GM21526 (cell line): Measurements from ENCODE around the gene ICE2.

ENCODE experiments used
- ATAC-seq: cut with Tn5 transposase; IDR thresholded peaks from one replicate; pipeline ENCODE4 v1.9.1; 2021; ENCODE audit warnings: moderate library complexity; ENCODE audit not compliant: unreplicated experiment, low FRiP score

The ICE2 gene

DNA sequence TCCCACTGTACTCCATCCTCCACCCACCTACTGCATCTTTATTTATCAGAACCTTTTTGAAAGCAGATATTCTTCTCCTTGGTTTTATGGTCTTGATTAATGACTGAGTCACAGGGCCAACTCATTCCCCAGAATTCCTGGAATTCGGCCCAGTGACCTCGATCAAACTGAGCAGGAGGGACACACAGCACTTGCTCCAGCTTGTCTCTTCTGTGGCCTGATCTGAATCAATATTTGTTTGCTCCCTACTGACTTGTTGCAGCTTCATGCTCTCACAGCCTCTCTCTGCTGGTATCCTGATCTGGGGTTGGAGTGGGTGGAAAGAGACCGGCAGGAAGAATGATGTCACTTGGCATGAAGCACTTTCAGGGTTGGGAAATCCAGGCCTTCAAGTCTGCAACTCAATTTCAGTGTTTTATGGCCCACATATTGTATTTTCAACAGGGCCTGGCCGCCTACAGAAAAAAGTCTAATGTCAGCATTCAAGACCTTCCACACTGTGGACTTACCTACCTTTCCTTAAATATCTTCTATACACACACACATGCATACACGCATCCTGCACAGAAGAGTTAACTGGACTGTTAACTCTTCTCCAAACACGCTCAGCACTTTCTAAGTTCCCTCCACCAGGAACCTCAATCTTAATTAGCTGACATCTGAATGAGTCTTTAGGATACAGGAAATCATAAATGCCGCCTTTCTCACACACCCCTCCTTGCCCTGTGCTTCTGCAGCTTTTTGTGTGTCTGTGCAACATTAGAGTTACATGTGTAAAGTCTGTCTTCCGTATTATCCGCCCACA, 85.8 kb downstream of the ICE2 start:
- ATAC-seq, result no peak

DNA sequence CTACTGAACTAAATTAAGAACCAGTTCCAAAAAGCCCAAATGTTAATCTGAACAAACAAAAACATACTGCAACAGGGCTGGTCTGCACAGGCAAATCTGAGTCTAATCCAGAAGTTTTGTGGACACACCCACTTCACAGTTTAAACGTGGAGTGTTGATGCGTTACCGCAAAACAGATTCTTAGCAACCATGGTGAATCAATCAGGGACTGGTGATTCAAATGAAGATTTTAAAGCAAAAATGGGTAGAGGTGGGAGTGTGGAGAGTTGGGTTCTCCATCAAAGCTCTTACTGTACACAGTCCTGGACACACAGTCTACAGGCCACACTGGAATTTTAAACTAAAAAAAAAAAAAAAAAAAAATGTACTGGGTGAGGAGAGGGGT, 86.3 kb downstream of the ICE2 start:
- ATAC-seq, result no peak

DNA sequence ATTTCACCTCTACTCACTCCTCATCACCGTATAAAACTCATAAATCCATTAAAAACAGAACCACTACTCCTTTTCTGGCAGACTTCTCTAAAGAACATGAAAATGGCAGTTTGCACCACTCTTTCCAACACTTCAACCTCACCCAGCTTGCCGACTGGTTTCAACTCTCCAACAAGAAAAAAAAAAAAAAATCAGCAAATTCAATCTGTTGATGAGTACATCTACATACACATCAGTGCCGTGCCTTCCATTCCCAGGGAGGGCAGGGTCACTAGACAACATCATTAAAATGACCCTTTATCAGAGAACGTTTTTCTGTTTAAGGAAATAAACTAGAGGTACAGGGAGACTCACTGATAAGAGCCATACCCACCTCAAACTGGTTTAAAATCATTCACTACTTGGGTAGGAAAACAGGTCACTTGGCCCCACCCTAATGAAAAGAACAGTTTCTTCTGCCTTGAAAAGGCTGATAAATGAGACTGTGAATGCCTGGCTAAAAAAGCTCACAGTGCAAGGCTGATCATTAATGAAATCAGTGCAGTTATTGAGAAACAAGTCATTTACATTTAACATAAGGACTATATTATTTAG, 87.1 kb downstream of the ICE2 start:
- no peak for ATAC-seq

DNA sequence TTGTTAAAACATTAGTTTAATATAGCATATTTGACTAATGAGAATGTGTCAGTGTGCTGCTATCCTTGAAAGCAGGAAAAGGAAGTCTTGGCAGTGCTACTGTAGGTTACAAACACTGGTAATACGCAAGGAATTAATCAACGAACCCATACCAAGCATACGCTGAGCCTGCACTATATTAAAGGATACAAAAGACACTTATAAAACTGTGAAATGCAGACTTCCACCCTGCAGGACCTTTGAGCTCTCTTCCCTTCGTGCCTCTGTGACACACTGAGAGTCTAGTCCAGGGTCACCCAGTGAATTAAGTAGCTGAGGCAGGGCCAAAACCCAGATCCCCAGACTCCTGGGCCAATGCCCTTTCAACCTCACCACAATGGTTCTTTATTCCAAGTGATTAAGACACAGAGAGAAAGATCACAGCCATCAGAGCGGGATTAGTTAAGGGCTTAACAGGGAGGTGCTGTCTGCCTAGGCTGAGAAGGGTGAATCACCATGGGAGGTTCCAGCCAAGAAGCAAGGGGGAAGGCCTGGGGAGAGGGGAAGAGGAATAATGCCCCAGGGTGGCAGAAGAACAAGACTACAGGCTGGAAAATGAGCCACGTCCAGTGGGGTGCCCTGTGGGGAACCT, 88.0 kb downstream of the ICE2 start:
- ATAC-seq, result no peak

DNA sequence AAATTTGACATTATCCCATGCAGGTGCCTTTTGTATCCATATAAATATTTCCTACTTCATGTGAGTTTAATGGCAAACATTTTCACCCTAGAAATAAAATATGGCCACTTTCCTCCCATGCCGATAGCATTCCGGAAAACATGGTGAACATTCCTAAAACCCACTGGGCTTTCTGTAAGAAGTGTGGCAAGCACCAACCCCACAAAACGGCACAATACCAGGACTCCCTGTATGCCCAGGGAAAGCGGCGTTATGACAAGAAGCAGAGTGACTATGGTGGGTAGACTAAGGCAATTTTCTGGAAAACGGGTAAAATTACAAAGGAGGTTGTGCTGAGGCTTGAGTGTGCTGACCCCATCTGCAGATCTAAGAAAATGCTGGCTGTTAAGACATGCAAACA, 88.7 kb downstream of the ICE2 start:
- ATAC-seq, result no peak

DNA sequence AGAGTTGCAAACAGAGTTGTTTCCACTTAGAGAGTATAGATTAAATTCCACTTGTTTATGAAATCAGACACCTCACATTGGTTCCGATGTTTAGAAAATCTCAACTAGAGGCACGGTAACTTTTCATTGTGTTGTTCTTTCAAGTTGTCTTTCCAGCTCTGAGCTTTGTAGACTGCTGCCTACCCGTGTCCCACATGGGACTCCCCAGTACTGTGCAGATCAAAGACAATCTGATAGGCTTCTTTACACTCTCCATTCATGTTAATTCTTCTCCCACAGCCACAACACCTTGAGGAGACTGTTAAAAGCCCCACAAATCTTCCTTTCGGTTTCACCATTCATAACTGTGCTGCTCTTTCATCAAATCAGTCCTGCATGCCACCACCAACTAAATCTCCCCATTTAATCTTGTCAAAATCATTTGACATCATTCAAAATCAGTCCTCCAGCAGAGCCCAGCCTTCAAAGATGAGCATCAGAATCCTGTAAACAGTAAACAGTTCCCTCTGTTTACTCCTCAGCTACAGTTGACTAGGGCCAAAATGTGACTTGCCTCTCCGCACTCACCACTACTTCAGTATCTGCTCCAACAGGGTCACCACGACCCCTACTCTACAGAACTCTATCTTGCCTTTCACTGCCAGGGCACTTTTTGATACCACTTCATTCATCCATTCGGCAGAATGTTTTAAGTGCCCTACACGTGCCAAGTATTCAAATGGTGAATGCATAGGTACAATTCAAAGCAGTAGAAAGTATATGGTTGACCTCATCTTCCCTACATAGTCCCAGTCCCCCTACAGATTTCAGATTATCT, 89.5 kb downstream of the ICE2 start:
- ATAC-seq, result peak; percentile 59

DNA sequence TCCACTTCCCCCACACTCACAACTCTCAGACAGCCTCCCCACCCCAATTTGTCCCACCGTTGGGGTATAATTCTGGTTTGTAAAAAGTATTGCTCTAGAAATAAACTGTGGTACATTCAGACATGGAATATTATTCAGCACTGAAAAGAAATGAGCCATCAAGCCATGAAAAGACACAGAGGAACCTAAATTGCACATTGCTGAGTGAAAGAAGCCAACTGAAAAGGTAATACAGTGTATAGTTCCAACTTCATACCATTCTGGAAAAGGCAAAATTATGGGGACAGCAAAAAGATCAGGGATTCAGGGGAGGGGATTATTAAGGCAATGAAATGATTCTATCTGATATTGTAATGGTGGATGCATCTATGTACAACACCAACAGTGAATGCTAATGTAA, 91.6 kb downstream of the ICE2 start:
- ATAC-seq, result no peak

DNA sequence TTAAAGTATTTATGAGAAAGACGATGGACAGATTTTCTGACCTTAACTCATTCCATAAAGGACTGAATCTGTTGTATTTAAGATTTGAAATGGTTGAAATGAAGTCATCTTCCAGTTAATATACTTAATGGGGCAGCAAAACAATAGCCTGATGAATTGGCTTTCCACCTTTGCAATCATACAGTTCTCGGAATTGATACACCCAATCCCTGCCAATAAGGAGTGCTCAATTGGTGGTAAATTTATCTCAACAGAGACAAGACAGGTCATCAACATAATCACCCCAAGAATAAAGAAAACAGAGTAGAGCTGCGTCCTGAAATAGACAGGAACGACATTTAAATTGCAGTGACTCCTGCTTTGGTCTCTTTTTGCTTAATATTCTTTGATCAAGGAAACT, 92.3 kb downstream of the ICE2 start:
- ATAC-seq, result no peak

DNA sequence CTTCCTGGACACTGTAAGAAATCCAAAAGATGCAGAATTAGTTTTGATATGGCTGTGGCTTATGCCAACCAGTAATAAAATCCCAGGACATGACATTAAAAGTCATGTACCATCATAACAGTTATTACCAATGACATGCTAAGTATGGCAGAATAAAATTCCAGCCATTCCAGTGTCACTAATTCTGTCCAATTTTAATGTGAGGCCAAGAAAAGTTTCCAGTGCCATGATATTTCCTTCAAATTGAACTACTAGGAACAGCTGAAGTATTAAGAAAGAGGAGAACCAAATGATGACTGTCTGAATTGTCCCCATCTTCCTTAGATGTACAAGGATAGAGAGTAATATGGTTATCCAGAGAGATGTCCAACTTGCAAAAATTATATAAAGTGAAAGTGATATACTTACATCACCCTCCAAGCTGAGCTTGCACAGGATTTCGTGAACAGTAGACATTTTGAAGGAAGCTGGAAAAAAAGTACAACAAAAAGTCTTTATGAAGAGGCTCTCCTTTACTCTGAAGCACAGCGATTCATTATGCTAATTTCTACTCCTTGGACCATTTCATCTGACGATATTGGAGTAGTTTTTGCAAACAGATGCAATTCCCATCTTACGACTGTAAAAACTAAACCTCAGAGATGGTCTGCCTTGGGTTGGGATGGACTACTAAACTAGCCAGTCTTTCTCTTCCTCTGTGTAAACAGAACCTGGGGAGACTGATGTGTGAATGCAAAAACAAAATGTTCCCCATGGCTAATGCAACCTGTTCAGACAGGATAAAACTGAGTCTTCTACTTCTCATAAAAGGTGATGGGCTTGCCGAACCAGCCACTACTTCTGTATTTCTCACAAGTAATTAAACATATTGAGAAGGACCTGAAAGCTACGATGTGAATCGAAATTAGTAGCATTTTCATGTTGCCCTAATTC, 93.1 kb downstream of the ICE2 start:
- no peak for ATAC-seq

DNA sequence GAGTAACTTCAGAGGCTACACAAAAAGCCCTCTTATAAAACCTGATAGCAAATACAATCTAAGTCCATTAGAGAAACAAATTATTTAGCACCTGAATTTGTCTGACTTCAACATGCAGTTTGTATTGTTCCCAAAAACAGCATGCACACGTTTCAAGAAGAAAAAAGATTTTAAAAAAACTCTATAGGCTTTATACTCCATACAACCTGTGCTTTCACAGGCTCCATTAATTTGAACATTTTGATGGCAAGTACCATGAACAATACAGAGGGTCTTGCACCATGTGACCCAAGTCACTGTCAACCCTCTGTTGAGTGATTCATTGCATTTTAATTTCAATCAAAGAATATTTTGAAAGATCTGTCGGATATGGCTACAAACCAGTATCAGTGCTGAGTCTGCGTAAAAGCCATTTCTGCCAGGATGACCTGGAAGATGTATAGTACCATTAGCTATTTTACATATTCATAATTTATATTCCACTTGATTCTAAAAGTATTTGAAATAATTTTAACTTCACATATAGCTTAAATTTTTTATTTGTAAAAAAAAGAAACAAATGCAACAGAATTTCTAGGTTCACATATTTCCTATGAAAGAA, 94.3 kb downstream of the ICE2 start:
- no peak for ATAC-seq

DNA sequence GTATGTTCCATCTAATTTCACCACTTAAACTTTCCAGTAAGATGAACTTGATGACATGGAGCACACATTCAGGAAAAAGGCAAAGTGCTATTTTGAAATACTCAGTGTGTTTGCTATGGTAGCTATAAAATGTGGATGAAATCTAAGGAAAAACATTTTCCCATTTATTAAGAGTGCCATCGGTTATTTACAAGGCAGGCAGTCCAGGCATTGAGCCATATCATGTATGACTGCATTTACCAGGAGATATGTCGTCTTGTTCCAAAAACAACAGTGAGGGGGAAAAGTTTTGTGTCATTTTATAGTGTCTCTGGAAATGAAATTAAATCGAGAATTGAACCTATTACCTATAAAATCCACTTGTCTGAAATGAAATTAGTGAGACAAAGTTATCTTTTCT, 94.9 kb downstream of the ICE2 start:
- no peak for ATAC-seq

DNA sequence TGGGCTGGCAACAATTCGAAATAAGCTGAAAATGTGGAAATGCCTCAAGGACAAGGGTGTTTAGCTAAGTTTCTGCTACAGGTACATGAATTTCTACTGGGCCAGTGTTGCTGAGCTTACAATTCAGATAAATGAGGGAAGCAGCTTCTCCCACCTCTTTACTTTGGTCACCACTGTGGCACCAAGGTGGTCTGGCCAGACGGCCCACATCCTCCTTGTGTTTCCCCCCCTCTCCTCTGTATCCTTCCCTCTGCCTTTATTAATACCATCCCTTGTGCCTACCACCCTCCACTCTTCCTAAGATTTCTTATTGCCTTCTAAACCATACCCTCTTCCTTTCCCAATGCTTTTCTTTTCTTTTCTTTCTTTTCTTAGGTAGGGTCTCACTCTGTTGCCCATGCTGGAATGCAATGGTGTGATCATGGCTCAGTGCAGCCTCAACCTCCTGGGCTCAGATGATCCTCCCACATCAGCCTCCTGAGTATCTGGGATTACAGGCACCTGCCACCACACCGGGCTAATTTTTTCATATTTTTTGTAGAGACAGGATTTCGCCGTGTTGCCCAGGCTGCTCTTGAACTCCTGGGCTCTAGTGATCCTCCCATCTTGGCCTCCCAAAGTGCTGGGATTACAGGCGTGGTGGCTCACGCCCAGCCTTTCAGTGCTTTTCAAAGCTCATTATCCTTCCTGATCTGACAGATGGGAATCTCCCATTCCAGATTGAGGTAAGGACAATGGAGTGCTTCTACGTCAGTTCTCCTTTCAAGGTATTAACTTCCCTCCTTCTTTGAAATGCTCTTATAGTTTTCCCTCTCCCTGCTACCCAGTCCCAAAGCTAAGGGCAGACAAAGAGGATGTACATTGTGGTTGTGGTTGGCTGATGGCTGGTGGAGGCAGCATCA, 95.9 kb downstream of the ICE2 start:
- no peak for ATAC-seq

DNA sequence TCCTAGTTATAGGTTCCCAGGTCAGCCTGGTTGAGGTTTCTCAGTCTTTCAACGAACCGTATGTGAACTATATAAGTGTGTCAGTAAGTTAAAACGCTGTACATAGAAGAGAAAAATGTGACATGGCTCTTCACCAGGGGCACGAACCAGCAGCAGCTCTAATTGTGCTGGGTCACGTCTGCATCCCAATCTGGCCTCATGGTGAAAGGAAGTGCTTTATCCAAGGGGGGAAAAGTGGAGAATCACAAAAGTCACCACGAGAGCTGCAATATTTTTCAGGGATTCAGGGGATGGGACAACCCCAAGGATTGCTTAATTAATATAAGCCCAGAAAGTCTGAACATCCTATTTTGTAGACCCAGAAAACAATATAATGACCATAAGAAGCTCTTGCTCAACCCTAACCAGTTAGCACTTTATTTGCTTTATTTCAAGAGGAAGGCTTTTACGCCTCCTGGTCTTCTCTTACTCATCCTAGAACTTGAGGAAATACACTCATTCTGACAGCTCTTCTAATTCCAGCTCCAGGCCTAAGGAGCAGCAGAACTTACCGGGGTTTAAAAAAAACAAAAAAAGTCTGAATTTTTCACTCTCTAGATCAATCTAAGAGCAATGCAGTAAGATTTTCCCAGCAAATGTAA, 97.7 kb downstream of the ICE2 start:
- no peak for ATAC-seq

DNA sequence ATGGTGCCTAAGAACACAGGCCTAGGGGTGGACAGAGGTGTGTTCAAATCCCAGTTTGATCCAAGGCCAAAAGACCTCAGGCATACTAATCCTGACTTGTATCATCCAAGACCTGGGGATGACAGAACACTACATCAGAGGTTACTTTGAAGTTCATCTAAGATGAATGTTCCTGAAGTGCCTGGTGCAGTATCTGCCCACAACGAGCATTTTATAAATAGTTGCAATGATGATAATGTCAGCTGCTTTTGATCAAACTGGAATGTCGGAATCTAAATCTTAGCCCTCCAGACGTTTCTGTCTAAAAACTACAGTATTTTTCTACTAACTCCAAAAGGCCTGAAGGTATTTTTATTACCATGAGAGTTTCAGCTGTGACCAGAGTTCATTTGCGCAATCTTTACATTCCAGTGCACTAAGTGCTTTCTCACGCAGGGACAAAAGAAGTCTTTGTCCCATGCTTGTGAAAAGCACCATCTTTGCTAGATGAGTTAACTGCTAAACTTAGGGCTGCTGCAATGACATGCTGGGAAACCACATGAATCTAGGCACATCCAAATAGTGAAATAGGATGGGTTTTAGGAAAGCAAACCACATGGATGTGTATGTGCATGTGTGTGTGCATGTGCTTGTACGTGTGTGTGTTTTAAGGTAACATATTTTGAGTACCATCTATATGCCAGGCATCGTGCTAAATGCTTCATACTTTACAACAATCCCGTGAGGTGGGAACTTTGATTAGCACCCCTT, 99.2 kb downstream of the ICE2 start:
- no peak for ATAC-seq

DNA sequence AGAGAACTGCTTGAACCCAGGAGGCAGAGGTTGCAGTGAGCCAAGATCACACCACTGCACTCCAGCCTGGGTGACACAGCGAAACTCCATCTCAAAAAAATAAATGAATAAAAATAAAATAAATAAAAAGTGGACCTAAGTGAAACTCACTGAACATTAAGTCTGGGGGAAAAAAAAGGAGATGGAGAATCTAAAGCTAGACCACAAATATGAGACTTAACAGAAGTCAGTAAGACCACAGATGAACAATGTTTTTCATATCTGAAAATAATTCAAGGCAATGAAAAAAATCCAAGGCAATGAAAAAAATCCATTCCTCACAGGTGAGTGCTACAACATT, 99.8 kb downstream of the ICE2 start:
- no peak for ATAC-seq

DNA sequence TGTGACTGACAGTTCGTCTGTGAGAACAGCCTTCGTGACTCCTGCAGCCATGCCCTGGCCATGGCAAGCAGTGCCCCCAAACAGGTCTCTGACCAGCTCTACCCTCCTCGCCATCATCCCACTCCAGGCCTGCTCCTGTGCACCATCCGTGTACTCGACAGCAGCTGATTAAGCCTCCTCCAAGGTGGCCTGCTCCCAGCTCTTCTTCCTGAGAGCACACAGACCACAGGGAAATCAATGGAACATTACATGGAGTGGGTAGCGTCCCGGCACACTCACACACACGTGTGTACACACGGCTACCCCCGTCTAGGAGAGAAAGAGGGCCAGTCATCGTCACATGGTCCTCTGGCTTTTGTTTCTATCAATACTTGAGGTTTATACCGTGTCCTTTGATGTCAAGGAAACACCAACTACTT, 102.3 kb downstream of the ICE2 start:
- ATAC-seq, result no peak

DNA sequence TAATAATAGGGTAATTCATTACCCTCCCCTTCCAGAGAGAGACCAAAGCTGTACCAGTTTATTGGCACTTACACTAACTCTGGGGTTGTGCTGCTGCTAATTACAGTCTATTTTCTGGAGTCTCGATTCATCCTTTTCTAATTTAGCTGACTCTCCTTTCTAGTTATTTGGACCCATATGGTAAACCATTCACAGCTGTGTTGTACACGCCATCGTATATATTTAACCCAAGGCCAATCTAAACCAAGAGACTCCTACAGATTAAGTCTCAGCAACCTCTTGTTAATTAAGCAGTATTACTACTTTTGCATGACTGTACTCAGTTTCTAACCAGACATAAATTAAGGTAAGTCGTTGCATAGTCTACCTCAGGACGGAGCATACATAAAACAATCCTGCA, 103.6 kb downstream of the ICE2 start:
- ATAC-seq, result no peak

DNA sequence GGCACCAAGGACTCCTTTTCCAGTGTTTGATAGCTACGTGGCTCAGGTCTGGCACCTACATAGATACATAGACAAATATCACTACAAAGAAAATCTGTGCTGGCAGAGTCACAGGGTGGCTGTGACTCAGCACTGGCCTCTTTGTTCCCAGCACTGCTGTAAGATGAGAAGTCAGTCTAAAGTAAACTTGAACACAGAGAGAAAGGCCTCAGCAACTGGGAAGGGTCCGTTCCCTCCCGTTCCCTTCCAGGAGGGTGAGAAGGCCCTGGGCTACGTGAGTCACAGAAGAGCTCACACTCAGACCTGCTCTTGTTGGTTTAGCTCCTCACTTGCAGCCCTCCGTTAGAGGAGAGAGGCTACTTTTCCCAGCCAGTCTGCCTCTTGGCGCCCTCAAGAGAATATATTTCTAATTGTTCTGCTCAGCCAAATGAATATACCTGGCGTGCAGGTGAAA, 104.3 kb downstream of the ICE2 start:
- ATAC-seq, result no peak
